SK-N-SH treated with all-trans-retinoic acid at 6 μM for 48 hours (cell line): ENCODE measurements around the gene RGCC.
"Not testable (repeated sequence)": the region's sequence is repeated elsewhere in the genome, so short reads cannot be mapped to it uniquely, and the experiment has no call there.

Source experiments
- ARNTL ChIP-seq: fragments of 450-650 bp; formaldehyde crosslinking; IDR thresholded peaks from 2 replicates; pipeline ENCODE4 v1.5.0; 2020; ENCODE audit warnings: low read depth, mild to moderate bottlenecking, moderate library complexity, borderline replicate concordance
- CSDC2 ChIP-seq: fragments of 250-450 bp; sonication (Bioruptor Pico); IDR thresholded peaks from 2 replicates; pipeline ENCODE4 v1.5.0; 2020; ENCODE audit warnings: mild to moderate bottlenecking, moderate library complexity
- OSR1 ChIP-seq: fragments of 250-450 bp; sonication (Bioruptor Pico); IDR thresholded peaks from 2 replicates; pipeline ENCODE4 v1.8.0; 2022; ENCODE audit warnings: moderate library complexity, mild to moderate bottlenecking, inconsistent platforms
- PPARA ChIP-seq: fragments of 250-450 bp; sonication (Bioruptor Pico); IDR thresholded peaks from 2 replicates; pipeline ENCODE4 v1.5.0; 2020; ENCODE audit warnings: mild to moderate bottlenecking, borderline replicate concordance
- RARB ChIP-seq: fragments of 250-450 bp; sonication (Bioruptor Pico); IDR thresholded peaks from 2 replicates; pipeline ENCODE4 v1.8.0; 2021; ENCODE audit warnings: mild to moderate bottlenecking, moderate library complexity
- SNAI2 ChIP-seq: fragments of 250-450 bp; sonication (Bioruptor Pico); IDR thresholded peaks from 2 replicates; pipeline ENCODE4 v1.5.0; 2020; ENCODE audit warnings: mild to moderate bottlenecking, moderate library complexity
- TOX ChIP-seq: fragments of 250-450 bp; sonication (Bioruptor Pico); IDR thresholded peaks from 2 replicates; pipeline ENCODE4 v1.8.0; 2021; ENCODE audit warnings: mild to moderate bottlenecking, moderate library complexity, borderline replicate concordance
- ZFP3 ChIP-seq: fragments of 250-450 bp; sonication (Bioruptor Pico); IDR thresholded peaks from 2 replicates; pipeline ENCODE4 v1.5.0; 2020; ENCODE audit warnings: mild to moderate bottlenecking, moderate library complexity
- ZNF565 ChIP-seq: fragments of 450-650 bp; formaldehyde crosslinking; conservative IDR thresholded peaks from 2 replicates; pipeline ENCODE4 v1.5.0; 2020; ENCODE audit warnings: low read depth, mild to moderate bottlenecking, moderate library complexity
- ZNF8 ChIP-seq: fragments of 450-650 bp; formaldehyde crosslinking; IDR thresholded peaks from 2 replicates; pipeline ENCODE4 v1.5.0; 2020; ENCODE audit warnings: mild to moderate bottlenecking, moderate library complexity
- TF ChIP-seq, protein P1 (sequence below): fragments of 250-450 bp; sonication (Bioruptor Pico); IDR thresholded peaks from 2 replicates; pipeline ENCODE4 v1.8.0; 2021; ENCODE audit warnings: low read depth, mild to moderate bottlenecking, moderate library complexity, borderline replicate concordance
- TF ChIP-seq, protein P2 (sequence below): fragments of 250-450 bp; sonication (Bioruptor Pico); IDR thresholded peaks from 2 replicates; pipeline ENCODE4 v1.8.0; 2020; ENCODE audit warnings: mild to moderate bottlenecking, moderate library complexity, borderline replicate concordance
- TF ChIP-seq, protein P3 (sequence below): fragments of 250-450 bp; sonication (Bioruptor Pico); IDR thresholded peaks from 2 replicates; pipeline ENCODE4 v1.5.1; 2020; ENCODE audit warnings: low read depth, mild to moderate bottlenecking, moderate library complexity
- TF ChIP-seq, protein P4 (sequence below): fragments of 250-450 bp; sonication (Bioruptor Pico); IDR thresholded peaks from 2 replicates; pipeline ENCODE4 v1.5.1; 2021; ENCODE audit warnings: mild to moderate bottlenecking, moderate library complexity

DNA sequence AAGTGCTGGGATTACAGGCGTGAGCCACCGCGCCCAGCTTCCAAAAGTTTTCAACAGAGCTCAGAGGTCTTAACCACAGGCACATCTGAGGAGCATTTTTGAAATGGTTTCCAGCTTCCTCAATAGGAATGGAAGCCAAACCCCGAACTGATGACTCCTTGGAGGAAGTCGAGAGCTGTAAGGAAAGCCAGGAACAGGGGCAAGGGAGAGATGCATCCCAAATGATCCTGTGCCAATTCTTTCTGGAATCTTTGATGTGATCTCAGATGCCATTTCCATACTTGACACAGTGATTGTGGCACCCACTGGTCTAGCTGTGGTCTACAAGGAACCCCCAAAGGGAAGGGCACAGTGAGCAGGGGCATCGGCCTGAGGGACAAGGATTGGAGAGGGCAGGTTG is 23.3 kb upstream of the RGCC start:
- not testable (repeated sequence) for TF ChIP-seq SNAI2, ZNF565, TOX, OSR1, RARB, ARNTL, CSDC2, ZFP3, PPARA, ZNF8 (CRISPR knock-in tag)
- TF ChIP-seq, protein P1, sequence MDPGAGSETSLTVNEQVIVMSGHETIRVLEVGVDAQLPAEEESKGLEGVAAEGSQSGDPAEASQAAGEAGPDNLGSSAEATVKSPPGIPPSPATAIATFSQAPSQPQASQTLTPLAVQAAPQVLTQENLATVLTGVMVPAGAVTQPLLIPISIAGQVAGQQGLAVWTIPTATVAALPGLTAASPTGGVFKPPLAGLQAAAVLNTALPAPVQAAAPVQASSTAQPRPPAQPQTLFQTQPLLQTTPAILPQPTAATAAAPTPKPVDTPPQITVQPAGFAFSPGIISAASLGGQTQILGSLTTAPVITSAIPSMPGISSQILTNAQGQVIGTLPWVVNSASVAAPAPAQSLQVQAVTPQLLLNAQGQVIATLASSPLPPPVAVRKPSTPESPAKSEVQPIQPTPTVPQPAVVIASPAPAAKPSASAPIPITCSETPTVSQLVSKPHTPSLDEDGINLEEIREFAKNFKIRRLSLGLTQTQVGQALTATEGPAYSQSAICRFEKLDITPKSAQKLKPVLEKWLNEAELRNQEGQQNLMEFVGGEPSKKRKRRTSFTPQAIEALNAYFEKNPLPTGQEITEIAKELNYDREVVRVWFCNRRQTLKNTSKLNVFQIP (CRISPR knock-in tag), result not testable (repeated sequence)
- TF ChIP-seq, protein P2, sequence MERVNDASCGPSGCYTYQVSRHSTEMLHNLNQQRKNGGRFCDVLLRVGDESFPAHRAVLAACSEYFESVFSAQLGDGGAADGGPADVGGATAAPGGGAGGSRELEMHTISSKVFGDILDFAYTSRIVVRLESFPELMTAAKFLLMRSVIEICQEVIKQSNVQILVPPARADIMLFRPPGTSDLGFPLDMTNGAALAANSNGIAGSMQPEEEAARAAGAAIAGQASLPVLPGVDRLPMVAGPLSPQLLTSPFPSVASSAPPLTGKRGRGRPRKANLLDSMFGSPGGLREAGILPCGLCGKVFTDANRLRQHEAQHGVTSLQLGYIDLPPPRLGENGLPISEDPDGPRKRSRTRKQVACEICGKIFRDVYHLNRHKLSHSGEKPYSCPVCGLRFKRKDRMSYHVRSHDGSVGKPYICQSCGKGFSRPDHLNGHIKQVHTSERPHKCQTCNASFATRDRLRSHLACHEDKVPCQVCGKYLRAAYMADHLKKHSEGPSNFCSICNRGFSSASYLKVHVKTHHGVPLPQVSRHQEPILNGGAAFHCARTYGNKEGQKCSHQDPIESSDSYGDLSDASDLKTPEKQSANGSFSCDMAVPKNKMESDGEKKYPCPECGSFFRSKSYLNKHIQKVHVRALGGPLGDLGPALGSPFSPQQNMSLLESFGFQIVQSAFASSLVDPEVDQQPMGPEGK, result not testable (repeated sequence)
- TF ChIP-seq, protein P3, sequence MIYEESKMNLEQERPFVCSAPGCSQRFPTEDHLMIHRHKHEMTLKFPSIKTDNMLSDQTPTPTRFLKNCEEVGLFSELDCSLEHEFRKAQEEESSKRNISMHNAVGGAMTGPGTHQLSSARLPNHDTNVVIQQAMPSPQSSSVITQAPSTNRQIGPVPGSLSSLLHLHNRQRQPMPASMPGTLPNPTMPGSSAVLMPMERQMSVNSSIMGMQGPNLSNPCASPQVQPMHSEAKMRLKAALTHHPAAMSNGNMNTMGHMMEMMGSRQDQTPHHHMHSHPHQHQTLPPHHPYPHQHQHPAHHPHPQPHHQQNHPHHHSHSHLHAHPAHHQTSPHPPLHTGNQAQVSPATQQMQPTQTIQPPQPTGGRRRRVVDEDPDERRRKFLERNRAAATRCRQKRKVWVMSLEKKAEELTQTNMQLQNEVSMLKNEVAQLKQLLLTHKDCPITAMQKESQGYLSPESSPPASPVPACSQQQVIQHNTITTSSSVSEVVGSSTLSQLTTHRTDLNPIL (CRISPR knock-in tag), result not testable (repeated sequence)
- TF ChIP-seq, protein P4, sequence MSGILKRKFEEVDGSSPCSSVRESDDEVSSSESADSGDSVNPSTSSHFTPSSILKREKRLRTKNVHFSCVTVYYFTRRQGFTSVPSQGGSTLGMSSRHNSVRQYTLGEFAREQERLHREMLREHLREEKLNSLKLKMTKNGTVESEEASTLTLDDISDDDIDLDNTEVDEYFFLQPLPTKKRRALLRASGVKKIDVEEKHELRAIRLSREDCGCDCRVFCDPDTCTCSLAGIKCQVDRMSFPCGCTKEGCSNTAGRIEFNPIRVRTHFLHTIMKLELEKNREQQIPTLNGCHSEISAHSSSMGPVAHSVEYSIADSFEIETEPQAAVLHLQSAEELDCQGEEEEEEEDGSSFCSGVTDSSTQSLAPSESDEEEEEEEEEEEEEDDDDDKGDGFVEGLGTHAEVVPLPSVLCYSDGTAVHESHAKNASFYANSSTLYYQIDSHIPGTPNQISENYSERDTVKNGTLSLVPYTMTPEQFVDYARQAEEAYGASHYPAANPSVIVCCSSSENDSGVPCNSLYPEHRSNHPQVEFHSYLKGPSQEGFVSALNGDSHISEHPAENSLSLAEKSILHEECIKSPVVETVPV (CRISPR knock-in tag), result not testable (repeated sequence)
